HG03439 (cell line): ENCODE measurements around the gene COL26A1.
"Not testable (repeated sequence)": the region's sequence is repeated elsewhere in the genome, so short reads cannot be mapped to it uniquely, and the experiment has no call there.

Experiments
- ATAC-seq: cut with Tn5 transposase; IDR thresholded peaks from one replicate; pipeline ENCODE4 v1.9.1; 2021; ENCODE audit warnings: mild to moderate bottlenecking, moderate library complexity; ENCODE audit not compliant: unreplicated experiment

Gene COL26A1

DNA sequence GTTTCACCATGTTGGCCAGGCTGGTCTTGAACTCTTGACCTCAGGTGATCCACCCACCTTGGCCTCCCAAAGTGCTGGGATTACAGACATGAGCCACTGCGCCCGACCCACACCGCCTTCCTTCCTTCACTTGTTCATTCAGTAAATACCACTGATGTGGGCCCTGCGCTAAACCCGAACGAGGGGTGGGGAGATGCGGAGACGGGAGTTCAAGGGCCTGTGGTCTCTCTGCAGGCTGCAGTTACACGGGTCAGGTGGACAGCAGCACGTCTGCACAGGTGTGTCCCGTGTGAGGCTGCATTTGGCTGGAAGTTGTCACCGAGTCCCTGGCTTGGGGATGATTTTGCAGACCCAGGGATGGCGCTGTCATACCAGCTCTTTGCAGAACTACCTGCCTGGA, 38.1 kb downstream of the COL26A1 start:
- no peak for ATAC-seq

GRCh38 chr7:101401390-101402080, 38.9 kb downstream of the COL26A1 start:
- ATAC-seq, result no peak

GRCh38 chr7:101402081-101402779, 39.6 kb downstream of the COL26A1 start:
- no peak for ATAC-seq

GRCh38 chr7:101402835-101403234, 40.2 kb downstream of the COL26A1 start:
- ATAC-seq, result no peak

DNA sequence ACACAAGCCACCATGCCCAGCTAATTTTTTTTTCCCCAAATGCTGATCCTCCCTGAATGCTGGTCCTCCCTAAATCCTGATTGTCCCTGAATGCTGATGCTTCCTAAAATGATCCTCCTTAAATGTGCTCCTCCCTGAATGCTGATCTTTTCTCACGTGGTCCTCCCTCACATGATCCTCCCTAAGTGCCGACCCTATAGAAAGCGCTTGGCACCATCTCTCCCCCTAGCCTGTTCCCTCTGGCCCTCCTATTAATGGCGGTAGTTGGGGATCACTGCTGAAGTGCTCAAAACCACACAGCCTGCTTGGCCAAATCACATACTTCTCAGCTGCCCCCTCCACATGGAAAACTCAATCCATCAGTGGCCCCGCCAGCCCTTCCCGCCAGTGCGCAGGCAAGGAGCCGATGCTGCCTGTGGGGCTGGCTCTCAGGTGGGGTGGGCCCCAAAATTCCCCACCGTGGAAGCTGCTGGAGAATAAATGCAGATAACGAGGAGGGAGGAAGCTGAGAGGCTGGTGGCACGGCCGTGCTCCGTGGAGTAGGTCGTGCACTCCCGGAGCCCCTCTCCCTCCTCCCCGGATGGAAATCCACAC, 42.9 kb downstream of the COL26A1 start:
- ATAC-seq, result no peak

DNA sequence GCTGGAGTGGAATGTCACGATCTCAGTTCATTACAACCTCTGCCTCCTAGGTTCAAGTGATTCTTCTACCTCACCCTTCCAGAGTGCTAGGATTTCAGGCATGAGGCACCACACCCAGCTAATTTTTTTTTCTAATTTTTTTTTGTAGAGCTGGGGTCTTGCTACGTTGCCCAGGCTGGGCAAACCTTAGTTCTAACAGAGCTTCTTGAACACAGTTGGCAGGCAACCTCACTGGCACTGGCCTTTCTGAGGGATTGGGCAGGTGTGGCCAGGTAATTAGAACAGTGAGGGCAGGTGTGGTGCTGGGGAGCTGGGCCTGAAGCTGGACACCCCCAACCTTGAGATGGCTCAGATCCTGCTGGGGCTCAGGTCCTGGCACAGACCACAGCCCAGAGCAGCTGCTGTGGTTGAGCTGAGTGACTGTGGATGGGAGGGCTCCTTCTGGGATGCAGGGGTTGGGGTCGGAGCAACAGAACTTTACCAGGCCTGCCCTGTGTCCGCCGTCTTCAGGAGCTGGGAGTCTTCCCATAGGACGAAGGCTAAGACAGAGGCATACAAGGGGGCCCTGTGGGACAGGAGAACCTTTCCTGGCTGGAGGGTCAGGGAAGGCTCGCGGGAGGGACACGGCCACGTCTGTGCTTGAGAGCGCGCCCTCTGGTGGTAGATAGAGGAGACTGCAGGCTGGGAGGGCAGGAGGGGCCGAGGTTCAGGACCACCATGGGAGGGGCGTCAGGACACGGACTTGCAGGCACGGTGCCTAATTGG, 48.2 kb downstream of the COL26A1 start:
- ATAC-seq, result no peak

DNA sequence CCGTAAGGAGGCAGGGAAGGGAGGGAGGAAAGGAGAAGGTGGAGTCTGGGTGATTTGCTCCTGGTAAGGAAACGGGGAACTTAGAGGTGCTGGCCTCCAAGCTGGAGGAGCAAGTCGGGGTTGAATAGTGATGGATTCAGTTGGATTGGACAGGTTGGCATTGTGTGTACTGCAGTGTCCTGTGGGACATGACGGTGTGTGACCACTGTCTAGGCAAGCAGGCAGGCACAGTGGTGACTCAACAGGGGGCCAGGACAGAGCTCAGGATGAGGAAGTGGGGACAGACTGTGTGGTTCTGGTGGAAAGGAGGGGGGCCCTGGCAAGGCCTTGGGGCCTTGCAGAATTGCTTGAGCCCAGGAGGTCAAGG, 48.8 kb downstream of the COL26A1 start:
- no peak for ATAC-seq

DNA sequence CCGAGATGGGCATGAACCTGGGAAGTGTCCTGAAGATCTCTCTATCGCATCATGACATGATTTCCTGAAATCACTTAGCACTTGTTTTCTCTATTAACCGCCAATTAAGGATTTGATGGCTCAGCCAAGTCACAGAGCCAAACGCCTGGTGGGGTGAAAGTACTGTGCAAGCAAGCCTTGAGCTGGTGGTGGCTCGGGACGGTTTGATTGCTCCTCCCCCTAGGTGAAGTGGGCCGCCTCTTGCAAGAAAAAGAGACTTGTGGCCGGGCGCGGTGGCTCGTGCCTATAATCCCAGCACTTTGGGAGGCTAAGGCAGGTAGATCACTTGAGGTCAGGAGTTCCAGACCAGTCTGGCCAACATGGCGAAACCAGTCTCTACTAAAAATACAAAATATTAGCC, 50.3 kb downstream of the COL26A1 start:
- ATAC-seq, result no peak

- no peak for ATAC-seq
Observed at GRCh38 chr7:101418694-101419093, 56.0 kb downstream of the COL26A1 start.

- ATAC-seq, result no peak
Observed at GRCh38 chr7:101419831-101420230, 57.2 kb downstream of the COL26A1 start.

- no peak for ATAC-seq
Observed at GRCh38 chr7:101420436-101420835, 57.8 kb downstream of the COL26A1 start.

- ATAC-seq, result no peak
Observed at GRCh38 chr7:101422356-101423195, 59.9 kb downstream of the COL26A1 start.

- no peak for ATAC-seq
Observed at GRCh38 chr7:101426303-101427011, 63.8 kb downstream of the COL26A1 start.

DNA sequence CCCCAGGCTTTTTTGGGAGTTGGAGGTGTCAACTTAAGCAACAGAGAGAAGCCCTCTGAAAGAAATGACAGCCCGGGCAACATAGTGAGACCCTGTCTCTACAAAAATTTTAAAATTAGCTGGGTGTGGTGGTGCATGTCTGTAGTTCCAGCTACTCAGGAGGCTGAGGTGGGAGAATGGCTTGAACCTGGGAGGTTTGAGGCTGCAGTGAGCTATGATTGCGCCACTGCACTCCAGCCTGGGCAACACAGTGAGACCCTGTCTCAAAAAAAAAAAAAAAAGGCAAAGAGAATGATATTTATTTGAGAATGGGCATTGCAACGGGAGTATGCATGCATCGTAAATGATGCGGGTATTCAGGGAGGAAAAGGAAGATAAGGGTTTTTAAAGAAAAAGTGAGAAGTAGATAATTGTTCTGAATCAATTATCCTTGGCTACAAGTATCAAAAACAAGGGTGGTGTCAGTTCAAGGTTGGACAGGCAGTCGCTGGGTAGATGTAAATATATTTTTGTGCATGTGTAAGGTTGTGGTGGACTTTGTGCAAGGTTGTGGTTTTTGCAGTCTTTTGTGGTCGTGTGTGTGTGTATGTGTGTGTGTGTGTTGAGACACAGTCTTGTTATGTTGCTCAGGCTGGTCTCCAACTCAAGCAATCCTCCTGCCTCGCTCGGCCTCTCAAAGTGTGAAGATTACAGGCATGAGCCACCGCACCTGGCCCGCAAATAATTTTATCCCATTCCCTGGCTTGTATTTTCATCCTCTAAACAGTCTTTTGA, 65.6 kb downstream of the COL26A1 start:
- ATAC-seq, result no peak

GRCh38 chr7:101432316-101432715, 69.6 kb downstream of the COL26A1 start:
- ATAC-seq, result no peak

DNA sequence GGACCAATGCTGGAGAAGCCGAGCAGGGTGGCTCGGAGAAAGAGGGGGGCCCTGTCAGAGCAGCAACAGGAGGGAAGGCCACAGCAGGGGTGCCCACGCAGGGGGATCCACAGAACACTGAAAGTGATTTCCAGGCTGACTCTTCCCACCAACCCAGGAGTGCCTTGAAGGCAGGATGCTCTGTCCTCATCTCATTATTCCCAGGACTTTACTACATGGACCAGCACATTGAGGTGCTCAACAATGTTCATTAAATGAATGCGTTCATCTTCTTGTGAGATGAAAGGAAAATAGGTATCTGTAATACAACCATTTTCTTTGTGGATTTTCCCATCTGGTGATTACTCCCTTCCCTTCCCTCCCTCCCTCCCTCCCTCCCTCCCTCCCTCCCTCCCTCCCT, 71.0 kb downstream of the COL26A1 start:
- ATAC-seq, result no peak

DNA sequence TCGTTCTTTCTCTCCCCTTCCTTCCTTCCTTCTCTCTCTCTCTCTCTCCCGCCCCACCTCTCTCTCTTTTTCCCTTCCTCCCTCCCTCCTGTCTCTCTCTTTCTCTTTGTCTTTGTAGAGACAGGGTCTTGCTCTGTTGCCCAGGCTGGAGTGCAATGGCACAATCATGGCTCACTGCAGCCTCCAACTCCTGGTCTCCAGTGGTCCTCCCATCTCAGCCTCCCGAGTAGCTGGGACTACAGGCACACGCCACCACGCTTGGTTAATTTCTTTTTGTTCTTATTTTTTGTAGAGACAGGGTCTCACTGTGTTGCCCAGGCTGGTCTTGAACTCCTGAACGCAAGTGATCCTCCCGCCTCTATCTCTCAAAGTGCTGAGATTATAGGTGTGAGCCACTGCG, 71.5 kb downstream of the COL26A1 start:
- ATAC-seq, result not testable (repeated sequence)

- ATAC-seq, result no peak
Observed at GRCh38 chr7:101435461-101436220, 73.0 kb downstream of the COL26A1 start.
